Ramos (cell line): Measurements from ENCODE around the gene RAD1.

Experiments used
- in situ Hi-C: fragments of 300-500 bp; cut with MboI; formaldehyde crosslinking; loops from one replicate; pipeline ENCODE4 v1.14.3; 2022; ENCODE audit warnings: low sequenced_read_pairs; ENCODE audit not compliant: unreplicated experiment

RAD1 gene

GRCh38 chr5:34919077-34919476 lies 3.8 kb upstream of the RAD1 start:
- in situ Hi-C loops = loop anchor here (25.0 kb wide), 1 partner anchor 1457 kb away; no protein-coding TSS in a partner anchor

- in situ Hi-C loops = loop anchor here (25.0 kb wide), 1 partner anchor 1456 kb away; no protein-coding TSS in a partner anchor
Measured at GRCh38 chr5:34918025-34918424, 2.7 kb upstream of the RAD1 start.

GRCh38 chr5:34916518-34916917 lies 1.2 kb upstream of the RAD1 start:
- in situ Hi-C loops = loop anchor here (25.0 kb wide), 1 partner anchor 1454 kb away; no protein-coding TSS in a partner anchor

- in situ Hi-C loops = loop anchor here (25.0 kb wide), 1 partner anchor 1454 kb away; no protein-coding TSS in a partner anchor
Measured at GRCh38 chr5:34915856-34916192, 520 bp upstream of the RAD1 start.

GRCh38 chr5:34914671-34915138 lies 599 bp downstream of the RAD1 start:
- in situ Hi-C loops = loop anchor here (25.0 kb wide), 1 partner anchor 1452 kb away; no protein-coding TSS in a partner anchor

- in situ Hi-C loops = loop anchor here (25.0 kb wide), 1 partner anchor 1451 kb away; no protein-coding TSS in a partner anchor
Measured at GRCh38 chr5:34913072-34913471, 2.2 kb downstream of the RAD1 start.

GRCh38 chr5:34905564-34905963 lies 9.7 kb downstream of the RAD1 start:
- in situ Hi-C loops = loop anchor here (10.0 to 25.0 kb wide), 2 partner anchors 381 to 1443 kb away; no protein-coding TSS in a partner anchor

GRCh38 chr5:34903260-34903659 lies 12.0 kb downstream of the RAD1 start:
- in situ Hi-C loops = loop anchor here (10.0 to 25.0 kb wide), 2 partner anchors 378 to 1441 kb away; no protein-coding TSS in a partner anchor

GRCh38 chr5:34900652-34901051 lies 14.7 kb downstream of the RAD1 start:
- in situ Hi-C loops = loop anchor here (10.0 to 25.0 kb wide), 2 partner anchors 376 to 1438 kb away; no protein-coding TSS in a partner anchor

- in situ Hi-C loops = loop anchor here (25.0 kb wide), 1 partner anchor 412 kb away; no protein-coding TSS in a partner anchor
Measured at GRCh38 chr5:34899066-34899465, 16.2 kb downstream of the RAD1 start.

- in situ Hi-C loops = loop anchor here (25.0 kb wide), 1 partner anchor 411 kb away; no protein-coding TSS in a partner anchor
Measured at GRCh38 chr5:34898258-34898895, 16.9 kb downstream of the RAD1 start.

- in situ Hi-C loops = loop anchor here (25.0 kb wide), 1 partner anchor 410 kb away; no protein-coding TSS in a partner anchor
Measured at GRCh38 chr5:34897646-34898045, 17.7 kb downstream of the RAD1 start.

GRCh38 chr5:34895641-34896419 lies 19.5 kb downstream of the RAD1 start:
- in situ Hi-C loops = loop anchor here (25.0 kb wide), 1 partner anchor 409 kb away; no protein-coding TSS in a partner anchor

- in situ Hi-C loops = loop anchor here (25.0 kb wide), 1 partner anchor 407 kb away; no protein-coding TSS in a partner anchor
Measured at GRCh38 chr5:34894716-34895115, 20.6 kb downstream of the RAD1 start.

GRCh38 chr5:34892414-34892813 lies 22.9 kb downstream of the RAD1 start:
- in situ Hi-C loops = loop anchor here (25.0 kb wide), 1 partner anchor 405 kb away; no protein-coding TSS in a partner anchor

- in situ Hi-C loops = loop anchor here (25.0 kb wide), 1 partner anchor 405 kb away; no protein-coding TSS in a partner anchor
Measured at GRCh38 chr5:34891981-34892380, 23.3 kb downstream of the RAD1 start.

GRCh38 chr5:34889394-34889793 lies 25.9 kb downstream of the RAD1 start:
- in situ Hi-C loops = loop anchor here (25.0 kb wide), 1 partner anchor 402 kb away; no protein-coding TSS in a partner anchor

- in situ Hi-C loops = loop anchor here (25.0 kb wide), 1 partner anchor 399 kb away; no protein-coding TSS in a partner anchor
Measured at GRCh38 chr5:34886392-34887119, 28.7 kb downstream of the RAD1 start.

GRCh38 chr5:34881246-34881645 lies 34.1 kb downstream of the RAD1 start:
- in situ Hi-C loops = loop anchor here (25.0 kb wide), 1 partner anchor 394 kb away; no protein-coding TSS in a partner anchor
